Measurements from ENCODE around the gene HEXA. TPM values are rescaled to one million over a fixed set of nuclear protein-coding genes. Genes with fewer than 3 reads are reported as not detected.

Gene HEXA
- total and polyA plus RNA-seq, 2 of the 8 experiments (the other 6 are each of a cell fraction or from before 2014, with no cell fraction given), result 52.5 to 73.7 TPM

DNA sequence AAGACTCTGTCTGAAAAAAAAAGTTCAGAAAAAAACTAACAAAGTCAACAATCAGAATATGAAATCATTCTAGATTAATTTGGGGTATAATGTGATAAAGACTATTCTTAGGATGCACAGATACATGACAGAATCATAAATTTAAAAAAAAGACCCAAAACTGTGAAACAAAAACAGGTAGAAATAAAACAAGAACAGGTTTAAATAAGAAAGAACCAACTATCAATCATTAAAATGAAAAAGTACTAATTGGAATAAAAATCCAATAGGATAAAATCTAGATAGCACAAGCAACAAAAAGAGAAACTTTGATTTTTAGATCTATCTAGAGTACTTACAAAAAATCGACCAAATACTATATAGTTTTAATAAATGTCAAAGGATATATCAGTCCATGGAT, 35.7 kb upstream of the HEXA start:
- Histone ChIP-seq H3K79me2 (ENCODE audit: control insufficient read depth in 1 of 2, insufficient read depth in 2 of 2, low read length in 2 of 2) (no peaks in the 10 kb centered on the region), H2AK5ac (ENCODE audit: low read depth, low read length) (no peak overlapping the region), H3K23me2 (ENCODE audit: low read depth, low read length) (no peaks in the 10 kb centered on the region), H2AFZ (ENCODE audit: low read length) (no peak overlapping the region), H3K36me3 (ENCODE audit: control insufficient read depth in 2 of 4, insufficient read depth in 4 of 4, low read length in 3 of 4) (no peaks in the 10 kb centered on the region), H3K4me1 (replicated peaks in 1 of 4; ENCODE audit: control insufficient read depth in 3 of 4, insufficient read depth in 4 of 4, low read length in 3 of 4) (no peaks in the 10 kb centered on the region), H3K27ac (ENCODE audit: low read depth, low read length) (no peak overlapping the region), H3K4me2 (ENCODE audit: insufficient read depth in 1 of 2, low read depth in 2 of 2, low read length in 2 of 2) (no peak overlapping the region), H3K18ac (ENCODE audit: extremely low read depth, low read length) (no peak overlapping the region), H3K4ac (replicated peaks; ENCODE audit: insufficient read length, low read depth, low read length) (no peak overlapping the region), H2BK5ac (ENCODE audit: low read depth, low read length) (no peak overlapping the region), H3K23ac (ENCODE audit: insufficient read length) (no peak overlapping the region), H3K9ac (replicated peaks in 1 of 4; ENCODE audit: extremely low read depth in 1 of 4, low read depth in 3 of 4, low read length in 3 of 4) (no peak overlapping the region), H4K5ac (ENCODE audit: insufficient read length, low read depth, low read length) (no peak overlapping the region), H2BK20ac (ENCODE audit: low read length) (no peak overlapping the region), H3K56ac (replicated peaks; ENCODE audit: insufficient read length, low read depth, low read length) (no peak overlapping the region), H2BK120ac (replicated peaks; ENCODE audit: low read depth, low read length) (no peak overlapping the region), H3K9me3 (ENCODE audit: insufficient read depth in 2 of 2, low read depth in 1 of 2, low read length in 1 of 2) (no peaks in the 10 kb centered on the region; a peak in 1 of 4 replicates), H4K91ac (replicated peaks; ENCODE audit: insufficient read length, low read length) (no peak overlapping the region), H2BK12ac (ENCODE audit: low read depth, low read length) (no peak overlapping the region), H3K4me3 (ENCODE audit: extremely low read depth in 1 of 4, insufficient read depth in 2 of 4, low read depth in 3 of 4, low read length in 4 of 4) (no peak overlapping the region), H3K79me1 (ENCODE audit: low read depth, low read length) (no peaks in the 10 kb centered on the region), H2BK15ac (ENCODE audit: low read length) (no peak overlapping the region), H4K20me1 (replicated peaks in 1 of 2; ENCODE audit: control insufficient read depth in 1 of 2, insufficient read depth in 2 of 2, low read length in 2 of 2) (no peaks in the 10 kb centered on the region), H3K14ac (ENCODE audit: insufficient read length) (no peak overlapping the region), H4K8ac (ENCODE audit: extremely low read depth, insufficient read depth, low read length) (no peak overlapping the region), H3K27me3 (replicated peaks in 1 of 4; ENCODE audit: control insufficient read depth in 3 of 4, extremely low read depth in 1 of 4, insufficient read depth in 3 of 4, low read length in 3 of 4) (peaks cover 0 to 1% (median 0%) of the 10 kb centered on the region in 4 experiments; a peak in 1 of 7 replicates)
- no peak for DNase-seq (ENCODE audit: low read depth in 1 of 2, low spot score in 2 of 2)
- ChIA-PET CTCF (ENCODE audit: partially characterized antibody) (no interaction called here), POLR2A (ENCODE audit: partially characterized antibody) (no interaction called here)
- 54% methylated on average over 1 of the region's 1 CpG; no CpG with 5 or more reads in 1 of the 2 experiments for WGBS, 2 experiments (ENCODE audit: extremely low coverage in 1 of 2, insufficient coverage in 1 of 2, insufficient read length in 1 of 2, insufficient replicate concordance in 2 of 2, low coverage in 1 of 2, low lambda C conversion rate in 2 of 2, missing lambda C conversion rate in 1 of 2)
- no peak for FAIRE-seq
- TF ChIP-seq JUND (IDR thresholded peaks at IDR 0.05; ENCODE audit: low read length), result no peak
- no peak for TF ChIP-seq FOSL1 (IDR thresholded peaks at IDR 0.05; ENCODE audit: insufficient read depth, low read depth, low read length)
- no peak for TF ChIP-seq RAD21 (IDR thresholded peaks at IDR 0.05 in 1 of 2, conservative IDR thresholded peaks at IDR 0.05 in 1 of 2; ENCODE audit: low read depth in 2 of 2, low read length in 2 of 2)
